ENCODE data around the gene BANF1. TPM values are rescaled to one million over a fixed set of nuclear protein-coding genes. Genes with fewer than 3 reads are reported as not detected.

BANF1 gene
- total and polyA plus RNA-seq, 9 of the 15 experiments (the other 6 are each of a cell fraction or from before 2014, with no cell fraction given) = 108 to 651 (median 263) TPM

GRCh38 chr11:66001942-66002647 lies at the start of gene BANF1, which contains the start of gene EIF1AD (continued):
- TF ChIP-seq AFF4 (CRISPR knock-in tag; IDR thresholded peaks at IDR 0.05) (peak; percentile 92), POLR2B (IDR thresholded peaks at IDR 0.05; ENCODE audit: low read depth, partially characterized antibody) (peak; percentile 80), BRF1 (IDR thresholded peaks at IDR 0.05; ENCODE audit: borderline replicate concordance, extremely low read depth, insufficient read length) (no peak), RFX5 (IDR thresholded peaks at IDR 0.05; ENCODE audit: low read depth, low read length) (no peak), XRCC4 (IDR thresholded peaks at IDR 0.05; ENCODE audit: extremely low read depth, insufficient read depth, insufficient read length) (no peak), ZBTB1 (CRISPR knock-in tag; IDR thresholded peaks at IDR 0.05; ENCODE audit: borderline replicate concordance, low read depth) (peak; percentile 92), MAZ (CRISPR knock-in tag; conservative IDR thresholded peaks at IDR 0.05 in 1 of 2, IDR thresholded peaks at IDR 0.05 in 1 of 2) (peak; percentile 95 to 96), BCLAF1 (IDR thresholded peaks at IDR 0.05; ENCODE audit: borderline replicate concordance in 1 of 2, control insufficient read depth in 1 of 2, low read depth in 2 of 2, low read length in 1 of 2) (peak in 1 of 2 experiments; percentile 98; a peak in 2 of 4 replicates), HMBOX1 (IDR thresholded peaks at IDR 0.05) (no peak), ZNF224 (CRISPR knock-in tag; IDR thresholded peaks at IDR 0.05) (no peak), ZHX1 (conservative IDR thresholded peaks at IDR 0.05; ENCODE audit: low read length) (peak; percentile 90; the same call in 1 of the 2 replicates), DEAF1 (CRISPR knock-in tag; IDR thresholded peaks at IDR 0.05) (0 out of 2 replicates have a peak, but pooled peaks have one; percentile 4), SMARCE1 (IDR thresholded peaks at IDR 0.05) (no peak; the same call in 1 of the 2 replicates)
